ENCODE data around the gene MRPL58. TPM values are rescaled to one million over a fixed set of nuclear protein-coding genes. Genes with fewer than 3 reads are reported as not detected.

MRPL58 gene
- total and polyA plus RNA-seq, 2 experiments from 2014 or later, result 38.0 to 66.7 TPM

DNA sequence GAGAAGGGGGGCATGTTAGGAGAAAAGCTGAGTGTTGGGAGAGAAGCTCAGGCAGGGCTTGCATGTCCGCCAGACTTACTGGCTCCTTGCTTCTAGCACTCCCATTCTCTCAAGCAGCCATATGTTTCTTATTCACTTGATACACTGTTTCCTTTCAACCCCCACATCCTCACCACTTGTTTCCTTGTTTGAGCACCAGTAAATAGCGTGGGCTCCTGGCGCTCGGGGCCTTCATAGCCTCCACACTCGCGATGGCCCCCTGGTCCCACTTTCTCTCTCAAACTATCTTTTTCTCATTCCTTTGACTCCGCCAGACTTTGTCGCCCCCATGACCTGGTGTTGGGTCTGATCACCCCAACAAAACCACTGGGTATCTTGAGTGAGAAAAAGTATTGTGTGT, 17.7 kb downstream of the MRPL58 start (continued):
- TF ChIP-seq, protein P1, sequence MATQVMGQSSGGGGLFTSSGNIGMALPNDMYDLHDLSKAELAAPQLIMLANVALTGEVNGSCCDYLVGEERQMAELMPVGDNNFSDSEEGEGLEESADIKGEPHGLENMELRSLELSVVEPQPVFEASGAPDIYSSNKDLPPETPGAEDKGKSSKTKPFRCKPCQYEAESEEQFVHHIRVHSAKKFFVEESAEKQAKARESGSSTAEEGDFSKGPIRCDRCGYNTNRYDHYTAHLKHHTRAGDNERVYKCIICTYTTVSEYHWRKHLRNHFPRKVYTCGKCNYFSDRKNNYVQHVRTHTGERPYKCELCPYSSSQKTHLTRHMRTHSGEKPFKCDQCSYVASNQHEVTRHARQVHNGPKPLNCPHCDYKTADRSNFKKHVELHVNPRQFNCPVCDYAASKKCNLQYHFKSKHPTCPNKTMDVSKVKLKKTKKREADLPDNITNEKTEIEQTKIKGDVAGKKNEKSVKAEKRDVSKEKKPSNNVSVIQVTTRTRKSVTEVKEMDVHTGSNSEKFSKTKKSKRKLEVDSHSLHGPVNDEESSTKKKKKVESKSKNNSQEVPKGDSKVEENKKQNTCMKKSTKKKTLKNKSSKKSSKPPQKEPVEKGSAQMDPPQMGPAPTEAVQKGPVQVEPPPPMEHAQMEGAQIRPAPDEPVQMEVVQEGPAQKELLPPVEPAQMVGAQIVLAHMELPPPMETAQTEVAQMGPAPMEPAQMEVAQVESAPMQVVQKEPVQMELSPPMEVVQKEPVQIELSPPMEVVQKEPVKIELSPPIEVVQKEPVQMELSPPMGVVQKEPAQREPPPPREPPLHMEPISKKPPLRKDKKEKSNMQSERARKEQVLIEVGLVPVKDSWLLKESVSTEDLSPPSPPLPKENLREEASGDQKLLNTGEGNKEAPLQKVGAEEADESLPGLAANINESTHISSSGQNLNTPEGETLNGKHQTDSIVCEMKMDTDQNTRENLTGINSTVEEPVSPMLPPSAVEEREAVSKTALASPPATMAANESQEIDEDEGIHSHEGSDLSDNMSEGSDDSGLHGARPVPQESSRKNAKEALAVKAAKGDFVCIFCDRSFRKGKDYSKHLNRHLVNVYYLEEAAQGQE (IDR thresholded peaks at IDR 0.05; ENCODE audit: unreplicated experiment), result no peak
- no peak for TF ChIP-seq CREB1 (CRISPR knock-in tag; IDR thresholded peaks at IDR 0.05; ENCODE audit: low read depth)
- no peak for TF ChIP-seq ZNF331 (CRISPR knock-in tag; IDR thresholded peaks at IDR 0.05; ENCODE audit: low read depth)
- no peak for TF ChIP-seq NANOG (IDR thresholded peaks at IDR 0.05; ENCODE audit: borderline replicate concordance)

DNA sequence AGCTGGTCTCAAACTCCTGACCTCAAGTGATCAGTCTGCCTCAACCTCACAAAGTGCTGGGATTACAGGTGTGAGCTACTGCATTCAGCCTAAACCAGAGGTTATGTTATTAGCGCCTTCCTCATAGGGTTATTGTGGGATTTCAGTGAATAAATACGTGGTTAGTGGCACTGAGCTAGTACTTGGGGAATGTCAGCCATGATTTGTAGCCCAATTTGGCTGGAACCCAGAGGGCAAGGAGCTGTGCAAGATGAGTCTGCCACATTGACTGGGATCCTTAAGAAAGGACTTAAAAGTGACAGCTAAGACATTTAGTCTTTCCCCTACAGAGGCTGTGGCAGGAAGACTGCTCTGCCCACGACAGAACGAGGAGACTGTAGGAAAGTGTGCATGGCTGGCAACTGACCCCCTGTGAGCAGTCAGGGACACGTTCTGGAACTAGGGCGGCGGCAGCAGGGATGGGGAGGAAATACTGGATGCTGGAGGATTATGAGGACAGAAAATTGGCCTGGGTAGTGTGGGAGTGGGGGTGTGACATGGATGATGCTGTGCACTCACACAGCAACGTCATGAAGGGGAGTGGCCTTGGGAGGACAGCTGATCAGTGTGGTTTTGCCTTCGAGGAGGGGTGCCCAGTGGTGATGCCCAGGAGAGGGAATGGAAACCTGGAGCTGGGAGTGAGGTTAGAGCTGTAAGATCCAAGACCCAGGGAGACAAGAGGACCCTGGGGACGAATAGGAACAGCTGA, 19.7 kb downstream of the MRPL58 start:
- Mint-ChIP-seq H3K4me1 (peaks cover 16% of the 10 kb centered on the region), H3K4me3 (peak overlapping the region; percentile 99), H3K27me3 (ENCODE audit: insufficient read depth, low read depth, poor library complexity) (peaks cover 33% of the 10 kb centered on the region), H3K27ac (no peak overlapping the region), H3K9me3 (peaks cover 44% of the 10 kb centered on the region), H3K36me3 (ENCODE audit: low read depth) (peaks cover 19% of the 10 kb centered on the region)
- H4K20me1 ChIP-seq (replicated peaks; ENCODE audit: insufficient read depth), result no peaks in the 10 kb centered on the region
- peaks cover 17% of the 10 kb centered on the region for H3K4me1 ChIP-seq (ENCODE audit: insufficient read depth)
- H3K4me2 ChIP-seq, result no peak overlapping the region; the same call in 1 of the 2 replicates
- peak; percentile 63 for DNase-seq (ENCODE audit: low spot score)
- peak overlapping the region; percentile 56; the same call in 1 of the 2 replicates for H2AFZ ChIP-seq
- no peaks in the 10 kb centered on the region for H3K79me2 ChIP-seq (replicated peaks; ENCODE audit: insufficient read depth)
- peaks cover 21% of the 10 kb centered on the region for H3F3A ChIP-seq (replicated peaks; ENCODE audit: low read depth)
- H3K27ac ChIP-seq (ENCODE audit: low read depth), result no peak overlapping the region
- H3K9me2 ChIP-seq (ENCODE audit: insufficient read depth), result no peaks in the 10 kb centered on the region
- no peaks in the 10 kb centered on the region; the same call in 1 of the 2 replicates for H3K36me3 ChIP-seq (ENCODE audit: insufficient read depth)
- TF ChIP-seq, protein P2, sequence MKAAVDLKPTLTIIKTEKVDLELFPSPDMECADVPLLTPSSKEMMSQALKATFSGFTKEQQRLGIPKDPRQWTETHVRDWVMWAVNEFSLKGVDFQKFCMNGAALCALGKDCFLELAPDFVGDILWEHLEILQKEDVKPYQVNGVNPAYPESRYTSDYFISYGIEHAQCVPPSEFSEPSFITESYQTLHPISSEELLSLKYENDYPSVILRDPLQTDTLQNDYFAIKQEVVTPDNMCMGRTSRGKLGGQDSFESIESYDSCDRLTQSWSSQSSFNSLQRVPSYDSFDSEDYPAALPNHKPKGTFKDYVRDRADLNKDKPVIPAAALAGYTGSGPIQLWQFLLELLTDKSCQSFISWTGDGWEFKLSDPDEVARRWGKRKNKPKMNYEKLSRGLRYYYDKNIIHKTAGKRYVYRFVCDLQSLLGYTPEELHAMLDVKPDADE (IDR thresholded peaks at IDR 0.05), result no peak
- peak; percentile 26; the same call in 1 of the 2 replicates for TF ChIP-seq CREB1 (CRISPR knock-in tag; IDR thresholded peaks at IDR 0.05; ENCODE audit: low read depth)
- TF ChIP-seq POLR2AphosphoS5 (IDR thresholded peaks at IDR 0.05; ENCODE audit: low read depth), result no peak
- TF ChIP-seq ZNF114 (CRISPR knock-in tag; IDR thresholded peaks at IDR 0.05), result no peak
- no peak for TF ChIP-seq NANOG (IDR thresholded peaks at IDR 0.05; ENCODE audit: borderline replicate concordance)
- no peak for TF ChIP-seq ZNF331 (CRISPR knock-in tag; IDR thresholded peaks at IDR 0.05; ENCODE audit: low read depth)
- H3K4me3 ChIP-seq, result peak overlapping the region; percentile 96; the same call in 1 of the 2 replicates
- ATAC-seq, result no peak
- H3K27me3 ChIP-seq (ENCODE audit: insufficient read depth), result peaks cover 5% of the 10 kb centered on the region; the same call in 1 of the 2 replicates
